SK-N-SH treated with all-trans-retinoic acid at 6 μM for 48 hours (cell line): ENCODE results near the gene PRRT2.

Source experiments
- ATAC-seq: fragments of 200-7000 bp; cut with Tn5 transposase; 3 replicates; pipeline ENCODE4 v1.9.1; 2020; ENCODE audit warnings: mild to moderate bottlenecking, moderate library complexity
- ARNTL ChIP-seq: fragments of 450-650 bp; formaldehyde crosslinking; IDR thresholded peaks from 2 replicates; pipeline ENCODE4 v1.5.0; 2020; ENCODE audit warnings: low read depth, mild to moderate bottlenecking, moderate library complexity, borderline replicate concordance
- BACH2 ChIP-seq: fragments of 250-450 bp; sonication (Bioruptor Pico); IDR thresholded peaks from 2 replicates; pipeline ENCODE4 v1.9.0; 2021; ENCODE audit warnings: mild to moderate bottlenecking, borderline replicate concordance
- CREB5 ChIP-seq: fragments of 250-450 bp; sonication (Bioruptor Pico); IDR thresholded peaks from 2 replicates; pipeline ENCODE4 v1.5.1; 2020; ENCODE audit warnings: low read depth, mild to moderate bottlenecking, moderate library complexity
- CSDC2 ChIP-seq: fragments of 250-450 bp; sonication (Bioruptor Pico); IDR thresholded peaks from 2 replicates; pipeline ENCODE4 v1.5.0; 2020; ENCODE audit warnings: mild to moderate bottlenecking, moderate library complexity
- CSRNP3 ChIP-seq: fragments of 250-450 bp; sonication (Bioruptor Pico); IDR thresholded peaks from 2 replicates; pipeline ENCODE4 v1.5.1; 2021; ENCODE audit warnings: mild to moderate bottlenecking, moderate library complexity
- ESRRG ChIP-seq: fragments of 250-450 bp; sonication (Bioruptor Pico); IDR thresholded peaks from 2 replicates; pipeline ENCODE4 v1.6.1; 2021; ENCODE audit warnings: mild to moderate bottlenecking
- GLIS3 ChIP-seq: fragments of 250-450 bp; sonication (Bioruptor Pico); IDR thresholded peaks from 2 replicates; pipeline ENCODE4 v1.5.0; 2020; ENCODE audit warnings: mild to moderate bottlenecking, moderate library complexity
- ISL1 ChIP-seq: fragments of 250-450 bp; sonication (Bioruptor Pico); IDR thresholded peaks from 2 replicates; pipeline ENCODE4 v2.1.2; 2022; ENCODE audit warnings: mild to moderate bottlenecking, moderate library complexity
- OSR1 ChIP-seq: fragments of 250-450 bp; sonication (Bioruptor Pico); IDR thresholded peaks from 2 replicates; pipeline ENCODE4 v1.8.0; 2022; ENCODE audit warnings: moderate library complexity, mild to moderate bottlenecking, inconsistent platforms
- PATZ1 ChIP-seq: fragments of 250-450 bp; sonication (Bioruptor Pico); IDR thresholded peaks from 2 replicates; pipeline ENCODE4 v1.8.0; 2020; ENCODE audit warnings: mild to moderate bottlenecking, moderate library complexity, borderline replicate concordance
- PPARA ChIP-seq: fragments of 250-450 bp; sonication (Bioruptor Pico); IDR thresholded peaks from 2 replicates; pipeline ENCODE4 v1.5.0; 2020; ENCODE audit warnings: mild to moderate bottlenecking, borderline replicate concordance
- RARB ChIP-seq: fragments of 250-450 bp; sonication (Bioruptor Pico); IDR thresholded peaks from 2 replicates; pipeline ENCODE4 v1.8.0; 2021; ENCODE audit warnings: mild to moderate bottlenecking, moderate library complexity
- SNAI2 ChIP-seq: fragments of 250-450 bp; sonication (Bioruptor Pico); IDR thresholded peaks from 2 replicates; pipeline ENCODE4 v1.5.0; 2020; ENCODE audit warnings: mild to moderate bottlenecking, moderate library complexity
- TCF4 ChIP-seq: fragments of 250-450 bp; sonication (Bioruptor Pico); IDR thresholded peaks from 2 replicates; pipeline ENCODE4 v1.8.0; 2021; ENCODE audit warnings: mild to moderate bottlenecking, moderate library complexity, borderline replicate concordance
- TOX ChIP-seq: fragments of 250-450 bp; sonication (Bioruptor Pico); IDR thresholded peaks from 2 replicates; pipeline ENCODE4 v1.8.0; 2021; ENCODE audit warnings: mild to moderate bottlenecking, moderate library complexity, borderline replicate concordance
- TSHZ2 ChIP-seq: fragments of 250-450 bp; sonication (Bioruptor Pico); IDR thresholded peaks from 2 replicates; pipeline ENCODE4 v1.5.0; 2020; ENCODE audit warnings: mild to moderate bottlenecking, moderate library complexity
- ZC3H10 ChIP-seq: fragments of 250-450 bp; sonication (Bioruptor Pico); IDR thresholded peaks from 2 replicates; pipeline ENCODE4 v1.5.1; 2021; ENCODE audit warnings: mild to moderate bottlenecking, moderate library complexity
- ZFP30 ChIP-seq: fragments of 450-650 bp; formaldehyde crosslinking; IDR thresholded peaks from 2 replicates; pipeline ENCODE4 v1.5.0; 2022; ENCODE audit warnings: mild to moderate bottlenecking, moderate library complexity
- ZNF565 ChIP-seq: fragments of 450-650 bp; formaldehyde crosslinking; conservative IDR thresholded peaks from 2 replicates; pipeline ENCODE4 v1.5.0; 2020; ENCODE audit warnings: low read depth, mild to moderate bottlenecking, moderate library complexity
- ZNF70 ChIP-seq: fragments of 450-650 bp; formaldehyde crosslinking; IDR thresholded peaks from 2 replicates; pipeline ENCODE4 v1.5.0; 2020; ENCODE audit warnings: mild to moderate bottlenecking, moderate library complexity
- ZNF8 ChIP-seq: fragments of 450-650 bp; formaldehyde crosslinking; IDR thresholded peaks from 2 replicates; pipeline ENCODE4 v1.5.0; 2020; ENCODE audit warnings: mild to moderate bottlenecking, moderate library complexity

The PRRT2 gene

GRCh38 chr16:29807426-29808218 lies 4.4 kb upstream of the PRRT2 start:
- peak; percentile 13 for ATAC-seq
- TF ChIP-seq RARB (CRISPR knock-in tag) (no peak), CREB5 (CRISPR knock-in tag) (no peak), ZFP30 (CRISPR knock-in tag) (no peak), ISL1 (CRISPR knock-in tag) (no peak), CSDC2 (CRISPR knock-in tag) (no peak; the same call in 1 of the 2 replicates), ARNTL (CRISPR knock-in tag) (0 out of 2 replicates have a peak, but pooled peaks have one; percentile 34)

- TF ChIP-seq SNAI2 (no peak), PATZ1 (CRISPR knock-in tag) (no peak), ESRRG (CRISPR knock-in tag) (no peak), CREB5 (CRISPR knock-in tag) (no peak), BACH2 (CRISPR knock-in tag) (no peak), ZNF8 (CRISPR knock-in tag) (no peak), ZNF70 (no peak), GLIS3 (CRISPR knock-in tag) (no peak), ZFP30 (CRISPR knock-in tag) (no peak), TOX (CRISPR knock-in tag) (no peak), TCF4 (CRISPR knock-in tag) (no peak), ZNF565 (CRISPR knock-in tag) (no peak), PPARA (CRISPR knock-in tag) (no peak)
- TF ChIP-seq, all 23 proteins: peak for 0
- ATAC-seq, result no peak
These were observed 3.6 kb upstream of the PRRT2 start for GRCh38 chr16:29808219-29808900.

- no peak for ATAC-seq
- no peak for TF ChIP-seq SNAI2
- TF ChIP-seq CSRNP3 (CRISPR knock-in tag), result no peak
- TF ChIP-seq ZC3H10 (CRISPR knock-in tag), result no peak
- no peak for TF ChIP-seq TCF4 (CRISPR knock-in tag)
- TF ChIP-seq CREB5 (CRISPR knock-in tag), result no peak
- TF ChIP-seq ZNF70, result no peak
- no peak for TF ChIP-seq CSDC2 (CRISPR knock-in tag)
- TF ChIP-seq TOX (CRISPR knock-in tag), result no peak
- no peak for TF ChIP-seq ESRRG (CRISPR knock-in tag)
- no peak for TF ChIP-seq OSR1
- TF ChIP-seq PATZ1 (CRISPR knock-in tag), result no peak
- no peak for TF ChIP-seq ZNF565 (CRISPR knock-in tag)
- TF ChIP-seq BACH2 (CRISPR knock-in tag), result no peak
- no peak for TF ChIP-seq TSHZ2
These were observed 2.8 kb upstream of the PRRT2 start for GRCh38 chr16:29809031-29809747.
